HepG2 (cell line): ENCODE data around the gene GPR162. TPM values are rescaled to one million over a fixed set of nuclear protein-coding genes. Genes with fewer than 3 reads are reported as not detected.

Experiments
- ATAC-seq: fragments of 200-7000 bp; cut with Tn5 transposase; 3 replicates; pipeline ENCODE4 v1.9.1; 2020; ENCODE audit warnings: mild to moderate bottlenecking, moderate library complexity
- BruUV-seq: library from RNA; stranded (reverse); fragments of 400-500 nt; replicated peaks from 2 replicates; lab custom pipeline; 2021; lab: Mats Ljungman, UMichigan
- CTCF ChIA-PET: fragments of 300-600 bp; formaldehyde crosslinking; extraction: SDS; loops from one replicate; lab custom pipeline; 2021; ENCODE audit warnings: low total read pairs, inconsistent platforms, low intra/inter-chr PET ratio; lab: Yijun Ruan, JAX
- POLR2A ChIA-PET: fragments of 350-600 bp; sonication (Branson Sonifier 250); formaldehyde crosslinking; loops from one replicate; lab custom pipeline; 2020; ENCODE audit warnings: antibody characterized with exemption, inconsistent platforms; lab: Yijun Ruan, JAX
- DNase-seq: peaks from one replicate; pipeline ENCODE4 v3.0.0-alpha.2; 2015; ENCODE audit warnings: low spot score
- FAIRE-seq: peaks from 3 replicates; lab custom pipeline; 2011; peaks lifted over from hg19 to GRCh38; lab: Jason Lieb, UNC
- H2AFZ ChIP-seq: one replicate; pipeline ENCODE4 v1.6.1; 2011; ENCODE audit warnings: low read length, inconsistent platforms
- H3K27ac ChIP-seq: fragments of 300-600 bp; 3 replicates; pipeline ENCODE4 v1.8.0; 2011; ENCODE audit warnings: mixed run types, mild to moderate bottlenecking, mixed read lengths, low read length, inconsistent platforms; ENCODE audit not compliant: insufficient read depth; ENCODE audit errors: extremely low read length
- H3K27me3 ChIP-seq, 2 experiments: fragments of 200-600 bp in 1 of 2; 2 replicates in 1 of 2; 3 replicates in 1 of 2; pipeline versions ENCODE4 v1.6.0 to v1.8.0; 2011; ENCODE audit warnings: low read length in 2 of 2, mild to moderate bottlenecking in 2 of 2, moderate library complexity in 2 of 2, inconsistent platforms in 1 of 2; ENCODE audit not compliant: insufficient read depth in 2 of 2, control insufficient read depth in 1 of 2
- H3K36me3 ChIP-seq, 2 experiments: fragments of 200-600 bp in 1 of 2; replicated peaks in 1 of 2; 2 replicates in 1 of 2; 3 replicates in 1 of 2; pipeline versions ENCODE4 v1.5.1 to v1.8.0; 2011; ENCODE audit warnings: low read length in 2 of 2, inconsistent platforms in 1 of 2; ENCODE audit not compliant: insufficient read depth in 2 of 2, control insufficient read depth in 1 of 2
- H3K4me1 ChIP-seq: 2 replicates; pipeline ENCODE4 v1.5.1; 2012; ENCODE audit warnings: low read length, inconsistent platforms; ENCODE audit not compliant: insufficient read depth
- H3K4me2 ChIP-seq: 2 replicates; pipeline ENCODE4 v1.6.0; 2011; ENCODE audit warnings: low read depth, low read length, inconsistent platforms
- H3K4me3 ChIP-seq, 3 experiments: fragments of 200-600 bp in 1 of 3; sonication (generic), shearing (Covaris generic) in 1 of 3; replicated peaks in 1 of 3; 2 replicates each; pipeline ENCODE4 v1.5.1; 2011 to 2016; ENCODE audit warnings: low read length in 3 of 3, inconsistent platforms in 2 of 3, low read depth in 2 of 3, mild to moderate bottlenecking in 2 of 3, control low read depth in 1 of 3, mixed read lengths in 1 of 3; ENCODE audit not compliant: insufficient read depth in 1 of 3
- H3K79me2 ChIP-seq: one replicate; pipeline ENCODE4 v1.6.1; 2011; ENCODE audit warnings: low read length, inconsistent platforms; ENCODE audit not compliant: insufficient read depth
- H3K9ac ChIP-seq: 2 replicates; pipeline ENCODE4 v1.6.0; 2011; ENCODE audit warnings: mild to moderate bottlenecking, low read depth, low read length, inconsistent platforms; ENCODE audit not compliant: insufficient read depth
- H3K9me3 ChIP-seq: 2 replicates; pipeline ENCODE4 v1.5.1; 2012; ENCODE audit warnings: mild to moderate bottlenecking, low read length
- H4K20me1 ChIP-seq: 2 replicates; pipeline ENCODE4 v1.6.0; 2011; ENCODE audit warnings: inconsistent platforms, mild to moderate bottlenecking, low read length, moderate library complexity; ENCODE audit not compliant: insufficient read depth
- CHCHD3 ChIP-seq: sonication (generic); formaldehyde crosslinking; IDR thresholded peaks from 2 replicates; pipeline ENCODE4 v1.8.0; 2022; ENCODE audit warnings: mild to moderate bottlenecking, missing genetic modification reagents, moderate library complexity
- KMT2A ChIP-seq: sonication (generic); formaldehyde crosslinking; IDR thresholded peaks from 2 replicates; pipeline ENCODE4 v1.4.0; 2020; ENCODE audit warnings: missing genetic modification reagents
- TCF7 ChIP-seq: sonication (generic); IDR thresholded peaks from 2 replicates; pipeline ENCODE4 v1.6.1; 2016; ENCODE audit warnings: antibody characterized with exemption, low read depth
- TSC22D2 ChIP-seq: sonication (generic); formaldehyde crosslinking; IDR thresholded peaks from 2 replicates; pipeline ENCODE4 v1.5.1; 2020; ENCODE audit warnings: missing genetic modification reagents, mild to moderate bottlenecking, borderline replicate concordance
- ZNF3 ChIP-seq: IDR thresholded peaks from 2 replicates; pipeline ENCODE4 v1.7.0; 2017; ENCODE audit warnings: inconsistent platforms
- ZNF547 ChIP-seq: sonication (generic); formaldehyde crosslinking; IDR thresholded peaks from 2 replicates; pipeline ENCODE4 v1.5.1; 2020; ENCODE audit warnings: mild to moderate bottlenecking, missing genetic modification reagents
- ZNF761 ChIP-seq: sonication (generic); formaldehyde crosslinking; conservative IDR thresholded peaks from 2 replicates; pipeline ENCODE4 v1.4.0; 2020; ENCODE audit warnings: mild to moderate bottlenecking, missing genetic modification reagents
- WGBS: methylation state at CpG from one replicate; pipeline ENCODE4 v1.1.6; 2017; ENCODE audit warnings: low lambda C conversion rate; 5-methylcytosine and 5-hydroxymethylcytosine counted together
- in situ Hi-C: cut with HindIII; loops from 2 replicates; pipeline ENCODE4 v1.10.0; 2017; ENCODE audit warnings: low pct_unique_long_range_greater_than_20kb; ENCODE audit not compliant: extremely low pct_ligation_motif_present
- intact Hi-C: fragments of 100-400 bp; cut with micrococcal nuclease; formaldehyde crosslinking; loops from one replicate; pipeline ENCODE4 v1.10.0; 2022; ENCODE audit not compliant: unreplicated experiment
- polyA plus RNA-seq, 8 experiments: library from polyadenylated mRNA; depleted of rRNA in 3 of 8; stranded (reverse) in 7 of 8; unstranded in 1 of 8; fragments of >200 nt; fragmentation: Illumina TruSeq in 4 of 8; extraction: Trizol in 4 of 8; gene quantifications; 2 replicates each; pipeline versions ENCODE4 v1.2.1 to v1.2.3, GENCODE V29; 2011 to 2016; ENCODE audit warnings: low read depth in 4 of 8, missing spikeins in 1 of 8, mixed read lengths in 1 of 8; ENCODE audit not compliant: insufficient read depth in 1 of 8
- total RNA-seq, 5 experiments: library from RNA; depleted of rRNA; stranded (reverse); fragments of >200 nt; fragmentation: Illumina TruSeq; extraction: Trizol; gene quantifications; 2 replicates each; pipeline ENCODE4 v1.2.3, GENCODE V29; 2016; ENCODE audit warnings: low read depth in 1 of 5
- TF ChIP-seq, protein P1 (sequence below): sonication (generic); formaldehyde crosslinking; IDR thresholded peaks from 2 replicates; pipeline ENCODE4 v1.9.0; 2021; ENCODE audit warnings: missing genetic modification reagents, mild to moderate bottlenecking, borderline replicate concordance
- TF ChIP-seq, protein P2 (sequence below): sonication (generic); formaldehyde crosslinking; IDR thresholded peaks from 2 replicates; pipeline ENCODE4 v1.4.0; 2020; ENCODE audit warnings: missing genetic modification reagents, borderline replicate concordance
- TF ChIP-seq, protein P3 (sequence below): sonication (generic); formaldehyde crosslinking; IDR thresholded peaks from 2 replicates; pipeline ENCODE4 v1.4.0; 2020; ENCODE audit warnings: low read depth, mild to moderate bottlenecking, missing genetic modification reagents

The GPR162 gene
- total and polyA plus RNA-seq, 2 of the 13 experiments (the other 11 are each of a cell fraction or from before 2014, with no cell fraction given) = 0.08 TPM; not detected in 1

DNA sequence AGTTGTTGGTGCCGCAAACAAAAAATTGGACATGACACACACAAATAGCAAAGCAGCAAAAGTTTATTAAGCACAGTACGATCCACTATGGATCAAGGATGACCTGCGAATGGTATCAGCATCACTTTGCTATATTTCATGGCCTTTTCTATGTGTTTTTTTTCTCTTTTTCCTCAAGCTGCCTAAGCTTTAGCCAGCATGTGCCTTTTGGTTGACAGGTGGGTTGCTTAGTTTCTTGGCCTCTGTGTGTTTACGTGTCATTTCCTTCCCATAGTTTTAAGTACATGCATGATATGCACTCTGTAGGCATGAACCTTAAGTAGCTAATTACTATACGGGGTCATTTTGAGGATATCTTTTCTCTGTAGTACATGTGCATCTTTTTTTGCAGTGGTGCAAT is 22.5 kb upstream of the GPR162 start:
- no peaks in the 10 kb centered on the region for H3K79me2 ChIP-seq
- no peak overlapping the region for H3K9ac ChIP-seq
- no peaks in the 10 kb centered on the region for H3K36me3 ChIP-seq
- 93% methylated on average over 5 of the region's 5 CpGs for WGBS
- no peak overlapping the region for H3K27ac ChIP-seq
- BruUV-seq = no TSS peak
- H3K4me3 ChIP-seq = no peak overlapping the region
- H3K9me3 ChIP-seq = no peaks in the 10 kb centered on the region
- H3K4me1 ChIP-seq = peaks cover 38% of the 10 kb centered on the region
- ChIA-PET CTCF (no interaction called here), POLR2A (no interaction called here)
- FAIRE-seq (no peak), DNase-seq (no peak), ATAC-seq (no peak)
- no peak overlapping the region for H3K4me2 ChIP-seq
- no peaks in the 10 kb centered on the region; a peak in 1 of 5 replicates for H3K27me3 ChIP-seq
- in situ Hi-C loops = no loop called here
- TF ChIP-seq TSC22D2 (CRISPR knock-in tag) = no peak
- TF ChIP-seq, protein P1, sequence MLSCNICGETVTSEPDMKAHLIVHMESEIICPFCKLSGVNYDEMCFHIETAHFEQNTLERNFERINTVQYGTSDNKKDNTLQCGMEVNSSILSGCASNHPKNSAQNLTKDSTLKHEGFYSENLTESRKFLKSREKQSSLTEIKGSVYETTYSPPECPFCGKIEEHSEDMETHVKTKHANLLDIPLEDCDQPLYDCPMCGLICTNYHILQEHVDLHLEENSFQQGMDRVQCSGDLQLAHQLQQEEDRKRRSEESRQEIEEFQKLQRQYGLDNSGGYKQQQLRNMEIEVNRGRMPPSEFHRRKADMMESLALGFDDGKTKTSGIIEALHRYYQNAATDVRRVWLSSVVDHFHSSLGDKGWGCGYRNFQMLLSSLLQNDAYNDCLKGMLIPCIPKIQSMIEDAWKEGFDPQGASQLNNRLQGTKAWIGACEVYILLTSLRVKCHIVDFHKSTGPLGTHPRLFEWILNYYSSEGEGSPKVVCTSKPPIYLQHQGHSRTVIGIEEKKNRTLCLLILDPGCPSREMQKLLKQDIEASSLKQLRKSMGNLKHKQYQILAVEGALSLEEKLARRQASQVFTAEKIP (CRISPR knock-in tag) = no peak
- no peak for TF ChIP-seq ZNF761 (CRISPR knock-in tag)
- TF ChIP-seq, protein P2, sequence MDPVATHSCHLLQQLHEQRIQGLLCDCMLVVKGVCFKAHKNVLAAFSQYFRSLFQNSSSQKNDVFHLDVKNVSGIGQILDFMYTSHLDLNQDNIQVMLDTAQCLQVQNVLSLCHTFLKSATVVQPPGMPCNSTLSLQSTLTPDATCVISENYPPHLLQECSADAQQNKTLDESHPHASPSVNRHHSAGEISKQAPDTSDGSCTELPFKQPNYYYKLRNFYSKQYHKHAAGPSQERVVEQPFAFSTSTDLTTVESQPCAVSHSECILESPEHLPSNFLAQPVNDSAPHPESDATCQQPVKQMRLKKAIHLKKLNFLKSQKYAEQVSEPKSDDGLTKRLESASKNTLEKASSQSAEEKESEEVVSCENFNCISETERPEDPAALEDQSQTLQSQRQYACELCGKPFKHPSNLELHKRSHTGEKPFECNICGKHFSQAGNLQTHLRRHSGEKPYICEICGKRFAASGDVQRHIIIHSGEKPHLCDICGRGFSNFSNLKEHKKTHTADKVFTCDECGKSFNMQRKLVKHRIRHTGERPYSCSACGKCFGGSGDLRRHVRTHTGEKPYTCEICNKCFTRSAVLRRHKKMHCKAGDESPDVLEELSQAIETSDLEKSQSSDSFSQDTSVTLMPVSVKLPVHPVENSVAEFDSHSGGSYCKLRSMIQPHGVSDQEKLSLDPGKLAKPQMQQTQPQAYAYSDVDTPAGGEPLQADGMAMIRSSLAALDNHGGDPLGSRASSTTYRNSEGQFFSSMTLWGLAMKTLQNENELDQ (CRISPR knock-in tag) = no peak
- TF ChIP-seq CHCHD3 (CRISPR knock-in tag) = no peak
- TF ChIP-seq, protein P3, sequence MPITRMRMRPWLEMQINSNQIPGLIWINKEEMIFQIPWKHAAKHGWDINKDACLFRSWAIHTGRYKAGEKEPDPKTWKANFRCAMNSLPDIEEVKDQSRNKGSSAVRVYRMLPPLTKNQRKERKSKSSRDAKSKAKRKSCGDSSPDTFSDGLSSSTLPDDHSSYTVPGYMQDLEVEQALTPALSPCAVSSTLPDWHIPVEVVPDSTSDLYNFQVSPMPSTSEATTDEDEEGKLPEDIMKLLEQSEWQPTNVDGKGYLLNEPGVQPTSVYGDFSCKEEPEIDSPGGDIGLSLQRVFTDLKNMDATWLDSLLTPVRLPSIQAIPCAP (CRISPR knock-in tag) = no peak
- TF ChIP-seq KMT2A (CRISPR knock-in tag) = no peak
- TF ChIP-seq ZNF547 (CRISPR knock-in tag) = no peak
- TF ChIP-seq TCF7 = no peak
- TF ChIP-seq ZNF3 (CRISPR knock-in tag) = no peak
- intact Hi-C loops = no loop called here
- H4K20me1 ChIP-seq = no peaks in the 10 kb centered on the region
- no peak overlapping the region for H2AFZ ChIP-seq
